SKM-1 treated with dmso at 0.1 percent for 144 hours (cell line): ENCODE data around the gene RPL27.
"Not testable (repeated sequence)": the region's sequence is repeated elsewhere in the genome, so short reads cannot be mapped to it uniquely, and the experiment has no call there.

Source experiments
- DNase-seq: peaks from one replicate; lab custom pipeline; 2025; ENCODE audit not compliant: unreplicated experiment; lab: John Stamatoyannopoulos, UW

The RPL27 gene

GRCh38 chr17:42997984-42998938 lies at the start of gene RPL27:
Gene RPL27 (plus strand): TSS chr17:42998419. CDS start chr17:42998751, 332 bp downstream.
- peak; percentile 100 for DNase-seq

DNA sequence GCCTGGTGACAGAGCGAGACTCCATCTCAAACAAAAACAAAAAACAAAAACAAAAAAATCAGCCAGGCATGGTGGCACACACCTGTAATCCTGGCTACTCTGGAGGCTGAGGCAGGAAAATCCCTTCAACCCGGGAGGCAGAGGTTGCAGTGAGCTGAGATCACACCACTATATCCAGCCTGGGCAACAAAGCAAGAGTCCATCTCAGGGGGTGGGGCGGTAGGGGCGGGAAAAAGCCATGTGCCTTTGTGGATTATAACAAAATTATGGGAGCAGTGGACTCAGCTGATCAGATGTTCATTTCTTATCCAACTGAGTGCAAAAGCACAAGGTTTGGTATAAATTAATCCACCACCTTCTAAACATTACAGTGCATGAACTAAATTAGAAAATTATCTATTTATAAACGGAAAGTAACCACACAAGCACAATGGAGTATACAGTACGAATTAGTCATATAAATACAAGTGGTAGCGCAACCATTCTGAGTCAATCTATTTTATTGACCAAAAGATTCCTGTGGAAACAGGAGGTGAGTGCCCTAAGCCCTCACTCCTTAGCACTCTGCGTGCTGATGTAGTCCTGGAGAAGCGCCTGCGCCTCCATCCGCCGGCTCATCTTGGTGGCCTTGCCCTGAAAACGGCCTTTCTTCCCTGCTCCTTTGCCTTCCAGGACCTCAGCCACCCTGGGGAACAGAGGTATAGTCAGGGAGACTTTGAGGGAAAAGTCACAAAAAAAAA lies 48.0 kb upstream of the RPL27 start:
- no peak for DNase-seq

- DNase-seq: no peak
Measured at GRCh38 chr17:42953669-42954068, 44.5 kb upstream of the RPL27 start.

DNA sequence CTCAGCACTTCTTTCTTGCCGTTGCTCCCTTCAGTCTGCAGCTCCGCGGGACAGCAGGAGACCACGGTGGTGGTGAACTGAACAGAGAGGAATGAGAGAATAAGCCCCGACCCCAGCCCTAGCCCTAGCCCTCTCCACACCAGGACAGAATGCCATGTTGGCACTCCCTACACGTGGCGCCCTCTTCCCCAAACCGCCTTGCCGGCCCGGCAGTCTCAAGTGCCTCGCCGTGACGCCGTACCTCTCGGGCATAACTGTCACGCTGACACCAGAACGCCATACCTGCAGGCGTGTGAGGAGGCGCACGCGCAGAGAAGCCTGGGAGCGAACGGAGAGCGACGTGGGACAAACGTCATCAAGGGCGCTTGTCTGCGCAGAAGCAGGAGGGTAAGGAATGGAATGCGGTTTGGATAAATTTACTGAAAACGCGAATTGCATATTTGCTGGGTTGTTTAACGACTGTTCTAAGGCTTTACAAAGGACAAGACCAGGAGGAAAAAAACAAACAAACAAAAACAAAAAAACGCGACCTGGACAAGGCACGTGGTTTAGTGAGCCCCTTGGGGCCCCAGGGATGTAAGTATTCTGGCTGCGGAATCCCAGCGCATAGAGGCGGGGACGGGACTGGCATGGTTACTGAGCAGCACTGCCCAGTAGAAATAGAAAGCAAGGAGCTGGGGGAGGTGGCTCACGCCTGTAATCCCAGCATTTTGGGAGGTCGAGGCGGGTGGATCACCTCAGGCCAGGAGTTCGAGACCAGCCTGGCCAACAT lies 33.9 kb upstream of the RPL27 start, which contains the start of gene AARSD1:
Gene AARSD1 (minus strand): TSS at position 294 of the 772 bp plus-strand sequence. CDS start 14 bp downstream, at position 280.
- DNase-seq: peak; percentile 84

GRCh38 chr17:42967925-42968324 lies 30.3 kb upstream of the RPL27 start:
- no peak for DNase-seq

- peak; percentile 30 for DNase-seq
Measured at GRCh38 chr17:42969001-42969581, 29.1 kb upstream of the RPL27 start.

GRCh38 chr17:42971589-42971988 lies 26.6 kb upstream of the RPL27 start:
- DNase-seq: no peak

DNA sequence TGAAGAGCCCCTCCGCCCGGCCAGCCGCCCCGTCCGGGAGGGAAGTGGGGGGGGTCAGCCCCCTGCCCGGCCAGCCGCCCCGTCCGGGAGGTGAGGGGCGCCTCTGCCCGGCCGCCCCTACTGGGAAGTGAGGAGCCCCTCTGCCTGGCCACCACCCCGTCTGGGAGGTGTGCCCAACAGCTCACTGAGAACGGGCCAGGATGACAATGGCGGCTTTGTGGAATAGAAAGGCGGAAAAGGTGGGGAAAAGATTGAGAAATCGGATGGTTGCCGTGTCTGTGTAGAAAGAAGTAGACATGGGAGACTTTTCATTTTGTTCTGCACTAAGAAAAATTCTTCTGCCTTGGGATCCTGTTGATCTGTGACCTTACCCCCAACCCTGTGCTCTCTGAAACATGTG lies 24.9 kb upstream of the RPL27 start:
- DNase-seq: not testable (repeated sequence)

- no peak for DNase-seq
Measured at GRCh38 chr17:42975265-42975664, 23.0 kb upstream of the RPL27 start.

DNA sequence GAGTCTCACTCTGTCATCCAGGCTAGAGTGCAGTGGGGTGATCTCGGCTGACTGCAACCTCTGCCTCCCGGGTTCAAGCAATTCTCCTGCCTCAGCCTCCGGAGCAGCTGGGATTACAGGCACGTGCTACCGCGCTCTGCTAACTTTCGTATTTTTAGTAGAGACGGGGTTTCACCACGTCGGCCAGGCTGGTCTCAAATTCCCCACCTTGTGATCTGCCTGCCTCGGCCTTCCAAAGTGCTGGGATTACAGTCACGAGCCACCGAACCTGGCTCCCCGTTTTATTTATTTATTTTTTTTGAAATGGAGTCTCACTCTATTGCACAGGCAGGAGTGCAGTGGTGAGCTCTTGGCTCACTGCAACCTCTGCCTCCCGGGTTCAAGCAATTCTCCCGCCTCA lies 22.5 kb upstream of the RPL27 start:
- DNase-seq: not testable (repeated sequence)

DNA sequence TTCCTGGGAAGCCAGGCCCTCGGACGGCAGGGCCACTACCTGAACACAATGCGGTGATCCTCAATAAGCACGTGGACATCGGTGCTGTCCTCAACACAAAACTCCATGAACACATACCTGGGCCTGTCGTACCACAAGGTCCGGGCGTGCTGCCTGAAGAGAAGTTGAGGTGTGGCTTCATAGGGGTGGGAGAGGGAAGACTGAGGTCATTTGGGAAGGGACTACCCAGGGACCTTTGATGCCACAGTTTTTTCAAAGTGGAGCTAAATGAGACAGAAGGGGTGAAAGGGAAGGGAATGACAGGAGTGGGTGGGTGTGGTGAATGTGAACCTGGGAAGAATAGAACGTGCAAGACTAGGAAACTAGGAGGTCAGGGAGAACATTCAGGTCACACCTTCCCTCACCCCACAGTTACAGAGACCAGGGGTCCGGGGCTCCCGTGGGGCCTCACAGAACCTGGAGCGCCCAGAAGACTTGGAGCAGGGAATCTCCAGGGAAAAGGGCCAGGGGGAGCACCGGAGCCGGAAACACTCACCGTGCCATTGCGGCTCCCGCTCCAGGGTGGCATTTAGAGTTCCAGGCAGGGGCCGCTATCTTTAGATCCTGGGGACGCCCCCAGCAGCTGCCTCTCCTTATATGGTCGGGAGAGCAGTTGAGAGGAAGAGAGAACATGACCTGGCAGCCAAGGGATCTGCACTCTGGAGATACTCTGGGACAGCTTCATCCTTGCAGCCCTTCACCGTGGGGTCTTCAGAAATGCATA lies 18.5 kb upstream of the RPL27 start, which contains the start of gene PTGES3L:
Gene PTGES3L (minus strand): TSS at position 570 of the 763 bp plus-strand sequence. CDS start 27 bp downstream, at position 543.
- DNase-seq: no peak

DNA sequence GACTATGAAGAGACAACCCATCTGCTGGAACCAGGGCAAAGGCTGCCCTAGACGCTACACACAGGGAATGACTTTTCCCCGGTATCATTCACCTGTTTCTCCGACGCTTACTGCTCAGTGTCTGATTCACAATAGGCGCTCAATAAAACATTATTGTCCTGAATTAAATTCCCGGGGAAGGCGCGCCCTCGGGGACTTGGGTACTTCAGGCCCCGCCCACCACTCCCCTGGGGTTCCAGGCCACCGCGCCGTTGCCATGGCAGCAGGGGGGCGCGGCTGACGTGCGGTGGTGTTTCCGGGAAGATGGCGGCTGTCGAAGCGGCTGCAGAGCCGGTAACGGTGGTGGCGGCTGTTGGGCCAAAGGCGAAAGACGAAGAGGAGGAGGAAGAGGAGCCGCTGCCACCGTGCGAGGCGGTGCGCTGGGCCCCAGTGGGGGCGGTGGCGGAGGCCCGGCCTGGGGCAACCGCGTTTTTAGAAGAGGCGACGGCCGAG lies 17.9 kb upstream of the RPL27 start, which contains the start of gene RUNDC1:
Gene RUNDC1 (plus strand): TSS at position 292 of the 492 bp plus-strand sequence. CDS start 12 bp downstream, at position 304.
- DNase-seq: peak; percentile 74

DNA sequence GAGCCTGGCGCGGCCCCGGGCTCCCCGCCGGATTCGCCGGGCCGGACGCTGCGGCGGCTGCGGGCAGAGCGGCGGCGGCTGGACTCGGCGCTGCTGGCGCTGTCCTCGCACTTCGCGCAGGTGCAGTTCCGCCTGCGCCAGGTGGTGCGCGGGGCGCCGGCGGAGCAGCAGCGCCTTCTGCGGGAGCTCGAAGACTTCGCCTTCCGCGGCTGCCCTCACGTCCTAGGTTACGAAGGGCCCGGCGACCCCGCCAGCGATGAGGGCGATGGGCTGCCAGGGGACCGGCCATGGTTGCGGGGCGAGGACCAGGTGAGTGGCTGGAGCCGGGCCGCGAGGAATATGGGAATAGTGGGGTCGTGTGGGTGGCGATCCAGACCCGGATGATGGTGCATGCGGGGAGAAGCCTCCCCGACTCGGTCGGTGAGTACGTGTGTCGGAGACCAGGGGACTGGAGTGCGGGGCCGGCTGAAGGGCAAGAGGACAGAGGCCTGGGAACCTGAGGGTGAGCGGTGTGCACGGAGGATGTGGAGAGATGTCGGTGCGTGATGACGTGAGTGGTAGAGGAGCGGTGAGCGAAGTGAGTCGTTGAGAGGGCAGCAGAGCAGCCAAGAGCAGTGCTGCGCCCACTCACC lies 17.3 kb upstream of the RPL27 start:
- DNase-seq: peak; percentile 42

DNA sequence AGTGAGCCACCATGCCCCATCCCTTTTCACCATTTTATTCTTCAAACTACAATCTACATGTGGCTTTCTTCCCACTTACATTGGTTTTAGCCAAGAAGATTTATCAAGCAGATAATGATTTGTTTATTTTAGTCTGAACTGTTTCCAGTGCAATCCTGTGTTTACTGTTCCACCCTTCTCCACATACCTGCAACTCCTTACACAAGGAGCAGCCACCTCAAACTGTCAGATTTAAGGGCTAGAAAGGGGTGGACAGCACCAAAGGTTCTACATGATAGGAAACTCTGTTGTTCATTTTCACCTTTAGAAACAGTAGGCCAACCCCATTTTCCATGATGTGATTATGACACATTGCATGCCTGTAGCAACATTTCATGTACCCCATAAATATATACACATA lies 16.0 kb upstream of the RPL27 start:
- no peak for DNase-seq

- peak; percentile 97 for DNase-seq
Measured at GRCh38 chr17:42985225-42985624, 13.0 kb upstream of the RPL27 start.

GRCh38 chr17:42989141-42989540 lies 9.1 kb upstream of the RPL27 start:
- no peak for DNase-seq

DNA sequence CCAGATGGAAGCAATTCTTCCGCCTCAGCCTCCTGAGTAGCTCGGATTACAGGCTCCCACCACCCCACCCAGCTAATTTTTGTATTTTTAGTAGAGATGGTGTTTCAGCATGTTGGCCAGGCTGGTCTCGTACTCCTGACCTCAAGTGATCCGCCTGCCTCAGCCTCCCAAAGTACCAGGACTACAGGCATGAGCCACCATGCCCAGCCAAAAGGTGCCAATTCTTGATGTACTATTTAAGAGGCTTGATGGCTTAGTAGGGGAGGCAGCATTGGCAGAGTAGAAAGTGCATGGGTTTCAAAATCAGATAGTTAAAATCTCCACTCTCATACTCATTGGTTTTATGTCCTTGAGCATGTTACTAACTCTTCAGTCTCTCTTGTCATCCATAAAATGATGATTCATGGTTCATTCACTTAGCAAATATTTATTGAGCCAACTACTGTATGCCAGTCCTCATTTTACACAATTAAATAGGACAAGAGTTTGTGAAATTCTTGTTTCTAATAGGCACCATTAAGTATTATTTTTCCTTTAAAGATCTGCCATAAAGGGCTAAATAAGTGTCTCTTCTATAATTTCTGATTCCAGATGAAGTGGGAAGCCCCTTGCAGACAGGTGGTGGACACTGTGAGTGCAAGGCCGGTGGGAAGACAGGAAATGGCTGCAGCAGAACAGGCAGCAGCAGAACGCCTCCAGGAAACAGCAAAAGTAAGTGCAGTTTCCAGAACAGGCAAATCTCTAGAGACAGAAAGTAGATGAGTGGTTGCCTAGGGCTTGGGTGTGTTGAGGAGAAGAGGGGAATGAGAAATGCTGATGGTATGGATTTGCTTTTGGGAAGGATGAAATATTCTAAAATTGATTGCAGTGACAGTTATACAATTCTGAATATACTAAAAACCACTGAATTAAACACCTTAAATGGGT lies 8.2 kb upstream of the RPL27 start:
- DNase-seq: no peak

GRCh38 chr17:42991471-42991870 lies 6.7 kb upstream of the RPL27 start:
- DNase-seq: no peak
